MM.1S (cell line): ENCODE measurements around the gene RPS6KA2.

ENCODE experiments used
- EZH2 ChIP-seq: fragments of 300-600 bp; sonication (generic); optimal IDR thresholded peaks from 2 replicates; pipeline ENCODE3; 2017; ENCODE audit warnings: low read depth, mild to moderate bottlenecking, antibody characterized with exemption, low read length, mixed read lengths
- TF ChIP-seq, protein P1 (sequence below): fragments of 300-600 bp; sonication (generic); IDR thresholded peaks from 2 replicates; pipeline ENCODE4 v1.5.1; 2016; ENCODE audit warnings: antibody characterized with exemption, low read length, mixed read lengths

DNA sequence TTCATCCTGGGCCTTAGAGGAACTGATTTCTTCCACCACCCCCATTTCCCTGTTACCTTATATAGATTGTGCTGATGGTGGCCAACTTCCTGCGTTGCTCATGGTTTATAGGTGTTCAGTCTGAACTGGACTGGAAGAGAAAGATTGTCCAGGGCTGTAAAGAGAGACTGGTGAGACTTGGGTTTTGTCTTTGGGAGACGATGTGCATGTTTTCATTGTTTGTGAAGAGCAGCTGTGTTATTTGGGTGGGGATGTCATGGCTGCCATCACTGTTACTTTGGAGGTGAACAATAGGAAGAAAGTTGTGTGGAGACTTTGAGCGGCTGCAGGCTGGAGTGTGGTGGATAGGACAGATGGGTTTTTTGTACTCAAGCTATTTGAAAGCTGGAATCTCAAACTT lies 228.7 kb downstream of the RPS6KA2 start:
- TF ChIP-seq, protein P1, sequence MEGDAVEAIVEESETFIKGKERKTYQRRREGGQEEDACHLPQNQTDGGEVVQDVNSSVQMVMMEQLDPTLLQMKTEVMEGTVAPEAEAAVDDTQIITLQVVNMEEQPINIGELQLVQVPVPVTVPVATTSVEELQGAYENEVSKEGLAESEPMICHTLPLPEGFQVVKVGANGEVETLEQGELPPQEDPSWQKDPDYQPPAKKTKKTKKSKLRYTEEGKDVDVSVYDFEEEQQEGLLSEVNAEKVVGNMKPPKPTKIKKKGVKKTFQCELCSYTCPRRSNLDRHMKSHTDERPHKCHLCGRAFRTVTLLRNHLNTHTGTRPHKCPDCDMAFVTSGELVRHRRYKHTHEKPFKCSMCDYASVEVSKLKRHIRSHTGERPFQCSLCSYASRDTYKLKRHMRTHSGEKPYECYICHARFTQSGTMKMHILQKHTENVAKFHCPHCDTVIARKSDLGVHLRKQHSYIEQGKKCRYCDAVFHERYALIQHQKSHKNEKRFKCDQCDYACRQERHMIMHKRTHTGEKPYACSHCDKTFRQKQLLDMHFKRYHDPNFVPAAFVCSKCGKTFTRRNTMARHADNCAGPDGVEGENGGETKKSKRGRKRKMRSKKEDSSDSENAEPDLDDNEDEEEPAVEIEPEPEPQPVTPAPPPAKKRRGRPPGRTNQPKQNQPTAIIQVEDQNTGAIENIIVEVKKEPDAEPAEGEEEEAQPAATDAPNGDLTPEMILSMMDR, result no peak
- TF ChIP-seq EZH2, result no peak
